Gastrocnemius medialis (tissue), 4 donors: ENCODE data around the gene WDR18.

ENCODE experiments used
- POLR2A ChIP-seq, 2 donors: fragments of 450-650 bp; IDR thresholded peaks; one replicate each; pipeline ENCODE4 v1.6.1; 2017; ENCODE audit warnings: antibody characterized with exemption in 2 of 2, mild to moderate bottlenecking in 2 of 2, moderate library complexity in 2 of 2
- TF ChIP-seq, protein P1 (sequence below), 5 experiments: fragments of 450-650 bp in 3 of 5; fragments of 200-600 bp in 2 of 5; sonication (generic) in 2 of 5; IDR thresholded peaks in 4 of 5; conservative IDR thresholded peaks in 1 of 5; 1 replicate in 4 of 5; 2 replicates in 1 of 5; pipeline ENCODE4 v1.5.1; 2016 to 2019; ENCODE audit warnings: antibody characterized with exemption in 5 of 5, mild to moderate bottlenecking in 3 of 5, moderate library complexity in 3 of 5

DNA sequence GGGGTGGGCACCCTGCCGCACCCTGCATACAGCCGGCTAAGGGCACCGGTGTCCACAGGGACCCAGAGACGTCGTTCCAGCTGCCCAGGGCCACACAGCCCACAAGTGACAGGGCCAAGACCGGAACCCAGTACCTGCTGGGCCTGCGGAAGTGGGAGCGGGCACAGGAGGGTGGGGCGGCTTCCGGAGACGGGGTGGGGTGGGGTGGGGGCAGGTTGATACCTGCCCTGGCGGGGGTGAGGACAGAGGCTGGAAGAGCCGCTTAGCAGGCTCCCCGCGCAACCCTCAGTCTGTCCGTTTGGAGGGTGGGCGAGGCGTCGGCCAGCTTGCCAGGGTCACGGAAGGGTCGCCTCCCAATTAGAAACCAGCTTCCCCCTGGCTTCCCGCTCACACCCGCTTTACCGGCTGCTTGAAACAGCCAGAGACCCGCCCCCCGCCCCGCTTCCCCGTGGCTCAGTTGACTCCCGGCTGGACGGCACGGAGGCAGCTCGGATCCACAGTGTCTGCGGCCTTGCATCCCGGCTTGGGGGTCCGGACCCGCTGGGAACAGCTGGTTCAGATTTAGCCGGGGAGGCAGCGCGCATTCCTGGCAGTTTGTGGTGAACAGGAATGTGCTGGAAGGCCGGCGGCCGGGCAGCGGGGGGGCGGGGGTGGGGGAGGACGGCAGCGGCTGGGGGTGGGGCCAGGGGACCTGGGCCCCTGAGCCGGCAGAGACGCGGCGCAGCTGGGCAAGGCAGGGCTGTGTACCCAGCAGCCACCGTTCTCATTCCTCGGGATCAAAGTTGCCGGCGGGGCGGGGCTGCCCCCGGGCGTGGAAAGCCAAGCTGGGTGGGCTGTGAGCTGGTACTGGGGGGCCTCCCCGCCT, 44.1 kb downstream of the WDR18 start:
- TF ChIP-seq, protein P1, sequence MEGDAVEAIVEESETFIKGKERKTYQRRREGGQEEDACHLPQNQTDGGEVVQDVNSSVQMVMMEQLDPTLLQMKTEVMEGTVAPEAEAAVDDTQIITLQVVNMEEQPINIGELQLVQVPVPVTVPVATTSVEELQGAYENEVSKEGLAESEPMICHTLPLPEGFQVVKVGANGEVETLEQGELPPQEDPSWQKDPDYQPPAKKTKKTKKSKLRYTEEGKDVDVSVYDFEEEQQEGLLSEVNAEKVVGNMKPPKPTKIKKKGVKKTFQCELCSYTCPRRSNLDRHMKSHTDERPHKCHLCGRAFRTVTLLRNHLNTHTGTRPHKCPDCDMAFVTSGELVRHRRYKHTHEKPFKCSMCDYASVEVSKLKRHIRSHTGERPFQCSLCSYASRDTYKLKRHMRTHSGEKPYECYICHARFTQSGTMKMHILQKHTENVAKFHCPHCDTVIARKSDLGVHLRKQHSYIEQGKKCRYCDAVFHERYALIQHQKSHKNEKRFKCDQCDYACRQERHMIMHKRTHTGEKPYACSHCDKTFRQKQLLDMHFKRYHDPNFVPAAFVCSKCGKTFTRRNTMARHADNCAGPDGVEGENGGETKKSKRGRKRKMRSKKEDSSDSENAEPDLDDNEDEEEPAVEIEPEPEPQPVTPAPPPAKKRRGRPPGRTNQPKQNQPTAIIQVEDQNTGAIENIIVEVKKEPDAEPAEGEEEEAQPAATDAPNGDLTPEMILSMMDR (IDR thresholded peaks at IDR 0.05 in 4 of 5, conservative IDR thresholded peaks at IDR 0.05 in 1 of 5) = no peak
- no peak for TF ChIP-seq POLR2A (IDR thresholded peaks at IDR 0.05)
